Measurements from ENCODE around the gene ZNF397.

ZNF397 gene

DNA sequence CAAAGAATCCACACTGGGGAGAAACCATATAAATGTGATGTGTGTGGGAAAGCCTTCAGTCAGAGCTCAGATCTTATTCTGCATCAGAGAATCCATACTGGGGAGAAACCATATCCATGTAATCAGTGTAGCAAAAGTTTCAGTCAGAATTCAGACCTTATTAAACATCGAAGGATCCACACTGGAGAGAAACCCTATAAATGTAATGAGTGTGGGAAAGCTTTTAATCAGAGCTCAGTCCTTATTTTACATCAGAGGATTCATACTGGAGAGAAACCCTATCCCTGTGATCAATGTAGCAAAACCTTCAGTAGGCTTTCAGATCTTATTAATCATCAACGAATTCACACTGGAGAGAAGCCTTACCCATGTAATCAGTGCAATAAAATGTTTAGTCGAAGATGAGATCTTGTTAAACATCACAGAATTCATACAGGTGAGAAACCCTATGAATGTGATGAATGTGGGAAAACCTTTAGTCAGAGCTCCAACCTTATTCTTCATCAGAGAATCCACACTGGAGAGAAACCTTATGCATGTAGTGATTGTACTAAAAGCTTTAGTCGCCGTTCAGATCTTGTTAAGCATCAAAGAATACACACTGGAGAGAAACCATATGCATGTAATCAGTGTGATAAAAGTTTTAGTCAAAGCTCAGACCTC, 65.9 kb downstream of the ZNF397 start:
- no peak for DNase-seq

Measured in stimulated activated CD4-positive, alpha-beta T cell treated with anti-CD3 and anti-CD28 coated beads, Interleukin-12 subunit alpha, Interleukin-12 subunit beta, amount 100 ng/mL, for 4 hours (primary cell).